ENCODE measurements around the gene FUOM. TPM values are rescaled to one million over a fixed set of nuclear protein-coding genes. Genes with fewer than 3 reads are reported as not detected.

The FUOM gene
- total RNA-seq, 4 donors from 2014 or later, result 2.6 to 13.8 (median 2.9) TPM; not detected in 1

GRCh38 chr10:133334503-133335245 lies 23.1 kb downstream of the FUOM start:
- no peaks in the 10 kb centered on the region for H3K9me3 ChIP-seq
- TF ChIP-seq POLR2A (IDR thresholded peaks at IDR 0.05) (no peak), CTCF (IDR thresholded peaks at IDR 0.05) (no peak)
- H3K4me3 ChIP-seq, result peak overlapping the region; percentile 15 to 22
- intact Hi-C loops (cut with DNase I; ENCODE audit: low total_unique reads), result no loop called here
- peaks cover 42 to 45% of the 10 kb centered on the region in 2 donors for H3K27me3 ChIP-seq
- peaks cover 0 to 25% of the 10 kb centered on the region in 2 donors for H3K4me1 ChIP-seq
- no peaks in the 10 kb centered on the region for H3K36me3 ChIP-seq
- no peak for DNase-seq
- no peak overlapping the region for H3K27ac ChIP-seq

DNA sequence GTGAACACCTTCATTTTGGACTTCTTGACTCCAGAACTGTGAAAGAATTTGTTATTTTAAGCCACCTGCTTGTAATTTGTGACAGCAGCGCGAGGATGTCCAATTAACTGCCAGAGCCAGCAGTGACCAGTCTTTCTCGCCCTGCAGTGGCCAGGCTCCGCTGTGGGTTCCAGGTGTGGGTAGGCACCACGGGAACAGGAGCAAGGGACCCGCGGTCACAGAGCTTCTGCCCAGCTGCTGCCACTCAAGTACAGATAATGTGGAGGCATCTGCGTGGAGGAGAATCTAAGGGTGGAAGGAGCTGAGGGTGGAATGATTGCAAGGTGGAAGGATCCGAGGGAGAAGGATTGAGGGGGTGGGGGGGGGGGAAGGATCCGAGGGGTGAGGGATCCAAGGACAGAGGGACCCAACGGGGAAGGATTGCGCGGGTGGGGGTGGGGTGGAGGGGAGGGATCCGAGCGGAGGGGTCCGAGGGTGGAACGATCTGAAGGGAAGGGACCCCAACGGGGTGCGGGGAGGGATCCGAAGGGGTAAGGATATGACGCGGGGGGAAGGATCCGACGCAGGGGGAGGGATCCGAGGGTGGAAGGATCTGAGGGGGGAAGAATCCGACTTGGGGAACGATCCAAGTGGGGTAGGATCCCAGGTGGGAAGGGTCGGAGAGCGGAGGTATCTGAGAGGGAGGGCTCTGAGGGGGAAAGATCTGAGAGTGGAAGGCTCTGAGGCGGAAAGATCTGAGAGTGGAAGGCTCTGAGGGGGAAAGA lies 24.7 kb downstream of the FUOM start:
- Histone ChIP-seq H3K27ac (no peak overlapping the region), H3K9me3 (no peaks in the 10 kb centered on the region), H3K4me3 (no peak overlapping the region), H3K36me3 (no peaks in the 10 kb centered on the region), H3K4me1 (peaks cover 0 to 25% of the 10 kb centered on the region in 2 donors), H3K27me3 (peaks cover 35 to 44% of the 10 kb centered on the region in 2 donors)
- intact Hi-C loops (cut with DNase I; ENCODE audit: low total_unique reads), result no loop called here
- DNase-seq, result no peak
- TF ChIP-seq POLR2A (IDR thresholded peaks at IDR 0.05), result no peak
- TF ChIP-seq CTCF (IDR thresholded peaks at IDR 0.05), result no peak

DNA sequence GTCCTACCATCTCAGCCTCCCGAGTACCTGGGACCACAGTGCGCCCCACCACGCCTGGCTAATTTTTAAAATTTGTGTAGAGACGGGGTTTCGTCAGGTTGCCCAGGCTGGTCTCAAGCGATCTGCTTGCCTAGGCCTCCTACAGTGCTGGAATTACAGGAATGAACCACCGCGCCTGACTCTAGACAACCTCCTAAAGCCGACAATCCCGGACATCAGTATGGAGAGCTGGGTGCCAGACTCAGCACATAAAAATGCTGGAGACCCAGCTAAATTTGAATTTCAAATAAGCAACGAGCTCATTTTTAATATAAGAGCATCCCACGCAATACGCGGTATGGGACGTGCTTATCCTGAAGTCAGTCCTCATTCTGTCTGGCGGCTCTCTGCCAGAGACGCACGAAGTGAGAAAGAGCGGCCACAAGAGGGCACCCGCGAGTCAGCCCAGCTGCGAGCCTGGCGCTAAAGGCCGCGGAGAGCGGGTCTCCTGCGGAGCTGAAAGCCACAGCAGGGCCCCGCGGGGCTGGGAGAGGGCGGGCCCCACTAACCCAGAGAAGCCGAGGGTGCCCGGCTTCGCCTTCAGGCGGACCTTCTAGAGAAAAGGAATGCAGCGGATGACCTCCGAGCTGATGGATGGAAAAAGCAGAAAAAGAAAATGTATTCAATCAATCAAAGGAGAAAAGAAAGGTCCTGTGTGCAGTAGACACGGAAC lies 28.2 kb downstream of the FUOM start:
- intact Hi-C loops (cut with DNase I; ENCODE audit: low total_unique reads), result no loop called here
- no peaks in the 10 kb centered on the region for H3K9me3 ChIP-seq
- no peak overlapping the region for H3K27ac ChIP-seq
- peak overlapping the region in 1 of 2 donors; percentile 17 for H3K4me3 ChIP-seq
- peaks cover 21 to 34% of the 10 kb centered on the region in 2 donors for H3K27me3 ChIP-seq
- H3K4me1 ChIP-seq, result peaks cover 0 to 4% of the 10 kb centered on the region in 2 donors
- no peaks in the 10 kb centered on the region for H3K36me3 ChIP-seq
- TF ChIP-seq CTCF (IDR thresholded peaks at IDR 0.05) (peak; percentile 80 to 94 (median 82)), POLR2A (IDR thresholded peaks at IDR 0.05) (no peak)
- peak; percentile 79 to 82 for DNase-seq

- no peaks in the 10 kb centered on the region for H3K9me3 ChIP-seq
- peaks cover 18 to 33% of the 10 kb centered on the region in 2 donors for H3K27me3 ChIP-seq
- no peak overlapping the region for H3K4me3 ChIP-seq
- intact Hi-C loops (cut with DNase I; ENCODE audit: low total_unique reads), result no loop called here
- no peaks in the 10 kb centered on the region for H3K36me3 ChIP-seq
- H3K27ac ChIP-seq, result no peak overlapping the region
- H3K4me1 ChIP-seq, result peaks cover 0 to 4% of the 10 kb centered on the region in 2 donors
- no peak for TF ChIP-seq POLR2A (IDR thresholded peaks at IDR 0.05)
- no peak for TF ChIP-seq CTCF (IDR thresholded peaks at IDR 0.05)
- DNase-seq, result no peak
Observed at GRCh38 chr10:133328358-133329343, 29.2 kb downstream of the FUOM start.

All from uterus (tissue), 4 donors.